Psoas muscle (tissue), 8 donors: ENCODE results near the gene NAXE. TPM values are rescaled to one million over a fixed set of nuclear protein-coding genes. Genes with fewer than 3 reads are reported as not detected.

ENCODE experiments used
- ATAC-seq, 4 donors: fragments of 200-7000 bp; cut with Tn5 transposase; one replicate each; pipeline ENCODE4 v1.9.1; 2020; ENCODE audit warnings: moderate library complexity in 3 of 4, mild to moderate bottlenecking in 2 of 4
- DNase-seq, 2 donors: peaks; one replicate each; pipeline ENCODE4 v3.0.0-alpha.2; 2020
- H3K27ac ChIP-seq: fragments of 200-600 bp; one replicate; pipeline ENCODE4 v1.8.0; 2022
- H3K27me3 ChIP-seq, 3 donors: fragments of 200-600 bp in 1 of 3; one replicate each; pipeline versions ENCODE4 v1.6.1 to v1.8.0; 2013 to 2022; ENCODE audit warnings: low read length in 2 of 3, mild to moderate bottlenecking in 2 of 3, moderate library complexity in 1 of 3; ENCODE audit not compliant: insufficient read depth in 3 of 3
- H3K36me3 ChIP-seq, 2 donors: fragments of 200-600 bp in 1 of 2; one replicate each; pipeline versions ENCODE4 v1.6.1 to v1.8.0; 2013 to 2022; ENCODE audit warnings: low read depth in 1 of 2, mild to moderate bottlenecking in 1 of 2, moderate library complexity in 1 of 2; ENCODE audit not compliant: insufficient read depth in 1 of 2
- H3K4me1 ChIP-seq: fragments of 200-600 bp; one replicate; pipeline ENCODE4 v1.8.0; 2022
- H3K4me3 ChIP-seq: fragments of 200-600 bp; one replicate; pipeline ENCODE4 v1.8.0; 2022; ENCODE audit warnings: mild to moderate bottlenecking
- H3K9me3 ChIP-seq: fragments of 200-600 bp; one replicate; pipeline ENCODE4 v1.8.0; 2022
- CTCF ChIP-seq: fragments of 200-600 bp; IDR thresholded peaks from one replicate; pipeline ENCODE4 v1.8.0; 2022; ENCODE audit warnings: antibody characterized with exemption
- WGBS, 3 donors: extraction: QIAGEN DNeasy Blood & Tissue Kit; methylation state at CpG; one replicate each; pipeline versions ENCODE4 v1.1.6 to v1.1.7; 2013; 5-methylcytosine and 5-hydroxymethylcytosine counted together
- intact Hi-C, 2 donors: fragments of 100-400 bp; cut with DNase I; formaldehyde crosslinking; loops; one replicate each; pipeline versions ENCODE4 v1.11.0 to v1.14.2; 2022
- polyA plus RNA-seq, 3 donors: library from polyadenylated mRNA; stranded (reverse); fragments of 200-250 nt; gene quantifications; one replicate each; pipeline ENCODE4 v1.2.3, GENCODE V29; 2013
- total RNA-seq, 4 donors: library from RNA; stranded (reverse); fragmentation: NEBNext Ultra II Directional in 2 of 4; extraction: Animal tissue kit (Norgen Biotek cat#: 25700) in 2 of 4; gene quantifications; one replicate each; pipeline versions ENCODE4 v1.2.1 to v1.2.4, GENCODE V29; 2021 to 2023
- donor health status: healthy with polysubstance abuse.
- donor health status: DM: no; HTN: no; CAD: no; lungs with moderate emphysema.
- donor health status: Bipolar disorder and iron deficiency.
- donor health status: healthy.
- donor health status: DM: yes; HTN: yes; CAD: no.
- donor health status: DM: no; HTN: no; CAD: no.
- donor health status: DM: no; HTN: no; CAD: no.
- donor health status: DM: yes; HTN: yes; CAD: no.

The NAXE gene
- total and polyA plus RNA-seq, 7 donors: 44.3 to 77.5 (median 67.5) TPM

DNA sequence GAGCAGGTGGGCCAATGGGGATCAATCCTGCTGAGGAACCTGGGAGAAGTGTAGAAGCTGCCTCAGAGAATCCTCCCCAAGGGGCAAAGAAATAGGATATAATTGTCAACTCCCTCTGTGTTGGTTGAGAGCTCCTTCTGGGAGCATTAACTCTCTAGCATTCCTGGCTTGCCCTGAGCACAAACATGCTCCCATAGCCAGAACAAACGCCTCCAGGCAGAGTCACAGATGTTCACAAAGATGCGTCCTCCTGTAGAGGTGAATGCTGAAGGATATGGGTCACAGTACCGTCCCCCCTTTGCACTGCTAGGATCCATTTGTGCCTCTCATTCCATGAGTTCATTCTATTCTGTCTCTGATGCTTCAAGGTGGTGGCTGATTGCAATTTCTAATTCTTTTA, 40.8 kb downstream of the NAXE start:
- Histone ChIP-seq H3K36me3 (no peaks in the 10 kb centered on the region), H3K4me3 (no peak overlapping the region), H3K27ac (no peak overlapping the region), H3K9me3 (no peaks in the 10 kb centered on the region), H3K4me1 (no peaks in the 10 kb centered on the region), H3K27me3 (peaks cover 0 to 15% (median 0%) of the 10 kb centered on the region in 3 donors)
- no peak for ATAC-seq
- no peak for DNase-seq
- no peak for TF ChIP-seq CTCF
- intact Hi-C loops: no loop called here
- WGBS, 3 donors: 60 to 67% (median 65%) methylated on average over 3 of the region's 3 CpGs

GRCh38 chr1:156638189-156638985, 46.8 kb downstream of the NAXE start:
- Histone ChIP-seq H3K4me1 (peaks cover 33% of the 10 kb centered on the region), H3K9me3 (no peaks in the 10 kb centered on the region), H3K36me3 (no peaks in the 10 kb centered on the region), H3K27ac (no peak overlapping the region), H3K27me3 (peaks cover 0 to 18% (median 6%) of the 10 kb centered on the region in 3 donors), H3K4me3 (no peak overlapping the region)
- no peak for ATAC-seq
- intact Hi-C loops: no loop called here
- TF ChIP-seq CTCF: no peak
- DNase-seq: no peak
- 62 to 66% (median 65%) methylated on average over 6 to 8 of the region's 8 CpGs for whole genome bisulfite sequencing, 3 donors

- no peak for DNase-seq
- intact Hi-C loops: no loop called here
- peaks cover 33% of the 10 kb centered on the region for H3K4me1 ChIP-seq
- WGBS, 3 donors: 9 to 20% (median 13%) methylated on average over 6 of the region's 6 CpGs
- TF ChIP-seq CTCF: no peak
- peaks cover 0 to 29% (median 10%) of the 10 kb centered on the region in 3 donors for H3K27me3 ChIP-seq
- no peaks in the 10 kb centered on the region for H3K9me3 ChIP-seq
- no peaks in the 10 kb centered on the region for H3K36me3 ChIP-seq
- peak; percentile 84 to 94 (median 89) for ATAC-seq
- H3K27ac ChIP-seq: peak overlapping the region; percentile 64
- no peak overlapping the region for H3K4me3 ChIP-seq
These were observed 48.1 kb downstream of the NAXE start for GRCh38 chr1:156639601-156640101.

- 33 to 55% (median 47%) methylated on average over 6 of the region's 6 CpGs for WGBS, 3 donors
- no peak for DNase-seq
- Histone ChIP-seq H3K27ac (no peak overlapping the region), H3K4me3 (peak overlapping the region; percentile 62), H3K27me3 (peaks cover 0 to 43% (median 10%) of the 10 kb centered on the region in 3 donors), H3K36me3 (no peaks in the 10 kb centered on the region), H3K9me3 (no peaks in the 10 kb centered on the region), H3K4me1 (peaks cover 33% of the 10 kb centered on the region)
- ATAC-seq: no peak
- intact Hi-C loops: no loop called here
- no peak for TF ChIP-seq CTCF
These were observed 49.5 kb downstream of the NAXE start for GRCh38 chr1:156640842-156641706.
